Measurements from ENCODE around the gene ANLN. TPM values are rescaled to one million over a fixed set of nuclear protein-coding genes. Genes with fewer than 3 reads are reported as not detected.

Gene ANLN
- total and polyA plus RNA-seq, 2 experiments from 2014 or later: 26.9 to 66.7 TPM

DNA sequence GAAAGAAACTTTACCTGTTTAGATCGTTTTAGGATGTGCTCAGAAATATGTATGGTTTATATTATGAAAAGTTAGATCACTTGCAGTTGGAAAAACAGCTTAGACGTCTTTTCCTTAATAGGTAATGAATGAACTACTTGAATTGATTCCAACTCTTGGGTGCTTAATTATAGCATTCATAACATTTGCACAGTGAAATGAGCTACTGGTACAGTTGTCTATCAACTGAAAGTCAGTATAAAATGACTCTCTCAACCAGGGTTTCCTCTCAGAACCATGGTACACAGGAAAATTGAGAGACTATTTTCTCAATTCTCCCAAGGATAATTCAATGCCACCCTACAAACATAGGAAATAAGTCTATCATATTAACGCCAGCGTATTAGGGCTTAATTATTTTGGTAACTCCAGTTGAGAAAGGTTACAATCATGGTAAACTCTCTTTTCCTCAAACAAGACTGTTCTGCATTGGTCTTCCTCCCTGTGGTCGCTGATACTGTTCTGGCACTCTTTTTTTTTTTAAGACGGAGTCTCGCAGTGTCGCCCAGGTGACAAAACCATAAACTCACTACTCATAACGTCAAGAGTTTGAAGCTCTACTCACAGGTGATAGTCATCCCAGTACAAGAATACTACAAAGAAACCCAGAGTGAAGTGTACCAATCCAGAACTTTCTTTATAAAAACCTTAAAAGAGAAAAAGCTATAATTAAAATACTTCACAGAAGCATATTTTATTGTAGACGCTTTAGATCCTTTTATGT is 2.0 kb downstream of the ANLN start:
- H3K4me3 ChIP-seq: peak overlapping the region; percentile 76
- H4K20me1 ChIP-seq (replicated peaks; ENCODE audit: insufficient read depth): peaks cover 6% of the 10 kb centered on the region; the same call in 1 of the 2 replicates
- Mint-ChIP-seq H3K4me3 (peak overlapping the region; percentile 90), H3K36me3 (ENCODE audit: low read depth) (peaks cover 25% of the 10 kb centered on the region), H3K9me3 (peaks cover 12% of the 10 kb centered on the region; the same call in 2 of the 3 replicates), H3K27me3 (ENCODE audit: insufficient read depth, low read depth, poor library complexity) (peaks cover 4% of the 10 kb centered on the region), H3K27ac (no peak overlapping the region; the same call in 1 of the 2 replicates), H3K4me1 (peaks cover 36% of the 10 kb centered on the region)
- H3K4me1 ChIP-seq (ENCODE audit: insufficient read depth): peaks cover 34% of the 10 kb centered on the region
- no peaks in the 10 kb centered on the region for H3K27me3 ChIP-seq (ENCODE audit: insufficient read depth)
- H3K9me2 ChIP-seq (ENCODE audit: insufficient read depth): no peaks in the 10 kb centered on the region
- TF ChIP-seq ZNF331 (CRISPR knock-in tag; IDR thresholded peaks at IDR 0.05; ENCODE audit: low read depth): no peak
- no peak for TF ChIP-seq CREB1 (CRISPR knock-in tag; IDR thresholded peaks at IDR 0.05; ENCODE audit: low read depth)
- no peak for TF ChIP-seq ZNF114 (CRISPR knock-in tag; IDR thresholded peaks at IDR 0.05)
- TF ChIP-seq, protein P1, sequence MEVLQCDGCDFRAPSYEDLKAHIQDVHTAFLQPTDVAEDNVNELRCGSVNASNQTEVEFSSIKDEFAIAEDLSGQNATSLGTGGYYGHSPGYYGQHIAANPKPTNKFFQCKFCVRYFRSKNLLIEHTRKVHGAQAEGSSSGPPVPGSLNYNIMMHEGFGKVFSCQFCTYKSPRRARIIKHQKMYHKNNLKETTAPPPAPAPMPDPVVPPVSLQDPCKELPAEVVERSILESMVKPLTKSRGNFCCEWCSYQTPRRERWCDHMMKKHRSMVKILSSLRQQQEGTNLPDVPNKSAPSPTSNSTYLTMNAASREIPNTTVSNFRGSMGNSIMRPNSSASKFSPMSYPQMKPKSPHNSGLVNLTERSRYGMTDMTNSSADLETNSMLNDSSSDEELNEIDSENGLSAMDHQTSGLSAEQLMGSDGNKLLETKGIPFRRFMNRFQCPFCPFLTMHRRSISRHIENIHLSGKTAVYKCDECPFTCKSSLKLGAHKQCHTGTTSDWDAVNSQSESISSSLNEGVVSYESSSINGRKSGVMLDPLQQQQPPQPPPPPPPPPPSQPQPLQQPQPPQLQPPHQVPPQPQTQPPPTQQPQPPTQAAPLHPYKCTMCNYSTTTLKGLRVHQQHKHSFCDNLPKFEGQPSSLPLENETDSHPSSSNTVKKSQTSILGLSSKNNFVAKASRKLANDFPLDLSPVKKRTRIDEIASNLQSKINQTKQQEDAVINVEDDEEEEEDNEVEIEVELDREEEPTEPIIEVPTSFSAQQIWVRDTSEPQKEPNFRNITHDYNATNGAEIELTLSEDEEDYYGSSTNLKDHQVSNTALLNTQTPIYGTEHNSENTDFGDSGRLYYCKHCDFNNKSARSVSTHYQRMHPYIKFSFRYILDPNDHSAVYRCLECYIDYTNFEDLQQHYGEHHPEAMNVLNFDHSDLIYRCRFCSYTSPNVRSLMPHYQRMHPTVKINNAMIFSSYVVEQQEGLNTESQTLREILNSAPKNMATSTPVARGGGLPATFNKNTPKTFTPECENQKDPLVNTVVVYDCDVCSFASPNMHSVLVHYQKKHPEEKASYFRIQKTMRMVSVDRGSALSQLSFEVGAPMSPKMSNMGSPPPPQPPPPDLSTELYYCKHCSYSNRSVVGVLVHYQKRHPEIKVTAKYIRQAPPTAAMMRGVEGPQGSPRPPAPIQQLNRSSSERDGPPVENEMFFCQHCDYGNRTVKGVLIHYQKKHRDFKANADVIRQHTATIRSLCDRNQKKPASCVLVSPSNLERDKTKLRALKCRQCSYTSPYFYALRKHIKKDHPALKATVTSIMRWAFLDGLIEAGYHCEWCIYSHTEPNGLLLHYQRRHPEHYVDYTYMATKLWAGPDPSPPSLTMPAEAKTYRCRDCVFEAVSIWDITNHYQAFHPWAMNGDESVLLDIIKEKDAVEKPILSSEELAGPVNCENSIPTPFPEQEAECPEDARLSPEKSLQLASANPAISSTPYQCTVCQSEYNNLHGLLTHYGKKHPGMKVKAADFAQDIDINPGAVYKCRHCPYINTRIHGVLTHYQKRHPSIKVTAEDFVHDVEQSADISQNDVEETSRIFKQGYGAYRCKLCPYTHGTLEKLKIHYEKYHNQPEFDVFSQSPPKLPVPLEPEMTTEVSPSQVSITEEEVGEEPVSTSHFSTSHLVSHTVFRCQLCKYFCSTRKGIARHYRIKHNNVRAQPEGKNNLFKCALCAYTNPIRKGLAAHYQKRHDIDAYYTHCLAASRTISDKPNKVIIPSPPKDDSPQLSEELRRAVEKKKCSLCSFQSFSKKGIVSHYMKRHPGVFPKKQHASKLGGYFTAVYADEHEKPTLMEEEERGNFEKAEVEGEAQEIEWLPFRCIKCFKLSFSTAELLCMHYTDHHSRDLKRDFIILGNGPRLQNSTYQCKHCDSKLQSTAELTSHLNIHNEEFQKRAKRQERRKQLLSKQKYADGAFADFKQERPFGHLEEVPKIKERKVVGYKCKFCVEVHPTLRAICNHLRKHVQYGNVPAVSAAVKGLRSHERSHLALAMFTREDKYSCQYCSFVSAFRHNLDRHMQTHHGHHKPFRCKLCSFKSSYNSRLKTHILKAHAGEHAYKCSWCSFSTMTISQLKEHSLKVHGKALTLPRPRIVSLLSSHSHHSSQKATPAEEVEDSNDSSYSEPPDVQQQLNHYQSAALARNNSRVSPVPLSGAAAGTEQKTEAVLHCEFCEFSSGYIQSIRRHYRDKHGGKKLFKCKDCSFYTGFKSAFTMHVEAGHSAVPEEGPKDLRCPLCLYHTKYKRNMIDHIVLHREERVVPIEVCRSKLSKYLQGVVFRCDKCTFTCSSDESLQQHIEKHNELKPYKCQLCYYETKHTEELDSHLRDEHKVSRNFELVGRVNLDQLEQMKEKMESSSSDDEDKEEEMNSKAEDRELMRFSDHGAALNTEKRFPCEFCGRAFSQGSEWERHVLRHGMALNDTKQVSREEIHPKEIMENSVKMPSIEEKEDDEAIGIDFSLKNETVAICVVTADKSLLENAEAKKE (CRISPR knock-in tag; IDR thresholded peaks at IDR 0.05): no peak
- TF ChIP-seq, protein P2, sequence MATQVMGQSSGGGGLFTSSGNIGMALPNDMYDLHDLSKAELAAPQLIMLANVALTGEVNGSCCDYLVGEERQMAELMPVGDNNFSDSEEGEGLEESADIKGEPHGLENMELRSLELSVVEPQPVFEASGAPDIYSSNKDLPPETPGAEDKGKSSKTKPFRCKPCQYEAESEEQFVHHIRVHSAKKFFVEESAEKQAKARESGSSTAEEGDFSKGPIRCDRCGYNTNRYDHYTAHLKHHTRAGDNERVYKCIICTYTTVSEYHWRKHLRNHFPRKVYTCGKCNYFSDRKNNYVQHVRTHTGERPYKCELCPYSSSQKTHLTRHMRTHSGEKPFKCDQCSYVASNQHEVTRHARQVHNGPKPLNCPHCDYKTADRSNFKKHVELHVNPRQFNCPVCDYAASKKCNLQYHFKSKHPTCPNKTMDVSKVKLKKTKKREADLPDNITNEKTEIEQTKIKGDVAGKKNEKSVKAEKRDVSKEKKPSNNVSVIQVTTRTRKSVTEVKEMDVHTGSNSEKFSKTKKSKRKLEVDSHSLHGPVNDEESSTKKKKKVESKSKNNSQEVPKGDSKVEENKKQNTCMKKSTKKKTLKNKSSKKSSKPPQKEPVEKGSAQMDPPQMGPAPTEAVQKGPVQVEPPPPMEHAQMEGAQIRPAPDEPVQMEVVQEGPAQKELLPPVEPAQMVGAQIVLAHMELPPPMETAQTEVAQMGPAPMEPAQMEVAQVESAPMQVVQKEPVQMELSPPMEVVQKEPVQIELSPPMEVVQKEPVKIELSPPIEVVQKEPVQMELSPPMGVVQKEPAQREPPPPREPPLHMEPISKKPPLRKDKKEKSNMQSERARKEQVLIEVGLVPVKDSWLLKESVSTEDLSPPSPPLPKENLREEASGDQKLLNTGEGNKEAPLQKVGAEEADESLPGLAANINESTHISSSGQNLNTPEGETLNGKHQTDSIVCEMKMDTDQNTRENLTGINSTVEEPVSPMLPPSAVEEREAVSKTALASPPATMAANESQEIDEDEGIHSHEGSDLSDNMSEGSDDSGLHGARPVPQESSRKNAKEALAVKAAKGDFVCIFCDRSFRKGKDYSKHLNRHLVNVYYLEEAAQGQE (IDR thresholded peaks at IDR 0.05; ENCODE audit: unreplicated experiment): no peak
- no peak for TF ChIP-seq STAT1 (IDR thresholded peaks at IDR 0.05; ENCODE audit: unreplicated experiment)
- TF ChIP-seq JUNB (IDR thresholded peaks at IDR 0.05; ENCODE audit: unreplicated experiment): no peak
- no peak for TF ChIP-seq EZH2 (IDR thresholded peaks at IDR 0.05; ENCODE audit: low read depth, unreplicated experiment)
- TF ChIP-seq, protein P3, sequence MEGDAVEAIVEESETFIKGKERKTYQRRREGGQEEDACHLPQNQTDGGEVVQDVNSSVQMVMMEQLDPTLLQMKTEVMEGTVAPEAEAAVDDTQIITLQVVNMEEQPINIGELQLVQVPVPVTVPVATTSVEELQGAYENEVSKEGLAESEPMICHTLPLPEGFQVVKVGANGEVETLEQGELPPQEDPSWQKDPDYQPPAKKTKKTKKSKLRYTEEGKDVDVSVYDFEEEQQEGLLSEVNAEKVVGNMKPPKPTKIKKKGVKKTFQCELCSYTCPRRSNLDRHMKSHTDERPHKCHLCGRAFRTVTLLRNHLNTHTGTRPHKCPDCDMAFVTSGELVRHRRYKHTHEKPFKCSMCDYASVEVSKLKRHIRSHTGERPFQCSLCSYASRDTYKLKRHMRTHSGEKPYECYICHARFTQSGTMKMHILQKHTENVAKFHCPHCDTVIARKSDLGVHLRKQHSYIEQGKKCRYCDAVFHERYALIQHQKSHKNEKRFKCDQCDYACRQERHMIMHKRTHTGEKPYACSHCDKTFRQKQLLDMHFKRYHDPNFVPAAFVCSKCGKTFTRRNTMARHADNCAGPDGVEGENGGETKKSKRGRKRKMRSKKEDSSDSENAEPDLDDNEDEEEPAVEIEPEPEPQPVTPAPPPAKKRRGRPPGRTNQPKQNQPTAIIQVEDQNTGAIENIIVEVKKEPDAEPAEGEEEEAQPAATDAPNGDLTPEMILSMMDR (conservative IDR thresholded peaks at IDR 0.05; ENCODE audit: low read depth in 2 of 2): no peak
- no peak for TF ChIP-seq EZH2phosphoT487 (IDR thresholded peaks at IDR 0.05; ENCODE audit: unreplicated experiment)
- no peak for TF ChIP-seq NANOG (IDR thresholded peaks at IDR 0.05; ENCODE audit: borderline replicate concordance)
- TF ChIP-seq POLR2AphosphoS5 (IDR thresholded peaks at IDR 0.05; ENCODE audit: low read depth): no peak
- TF ChIP-seq, protein P4, sequence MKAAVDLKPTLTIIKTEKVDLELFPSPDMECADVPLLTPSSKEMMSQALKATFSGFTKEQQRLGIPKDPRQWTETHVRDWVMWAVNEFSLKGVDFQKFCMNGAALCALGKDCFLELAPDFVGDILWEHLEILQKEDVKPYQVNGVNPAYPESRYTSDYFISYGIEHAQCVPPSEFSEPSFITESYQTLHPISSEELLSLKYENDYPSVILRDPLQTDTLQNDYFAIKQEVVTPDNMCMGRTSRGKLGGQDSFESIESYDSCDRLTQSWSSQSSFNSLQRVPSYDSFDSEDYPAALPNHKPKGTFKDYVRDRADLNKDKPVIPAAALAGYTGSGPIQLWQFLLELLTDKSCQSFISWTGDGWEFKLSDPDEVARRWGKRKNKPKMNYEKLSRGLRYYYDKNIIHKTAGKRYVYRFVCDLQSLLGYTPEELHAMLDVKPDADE (IDR thresholded peaks at IDR 0.05): no peak
- H3K27ac ChIP-seq (ENCODE audit: low read depth): no peak overlapping the region
- peaks cover 5% of the 10 kb centered on the region; the same call in 1 of the 2 replicates for H3K36me3 ChIP-seq (ENCODE audit: insufficient read depth)
- H3K79me2 ChIP-seq (replicated peaks; ENCODE audit: insufficient read depth): peaks cover 62% of the 10 kb centered on the region
- peaks cover 5% of the 10 kb centered on the region; the same call in 1 of the 2 replicates for H3F3A ChIP-seq (replicated peaks; ENCODE audit: low read depth)
- H2AFZ ChIP-seq: no peak overlapping the region
- no peak for ATAC-seq
- no peak for DNase-seq (ENCODE audit: low spot score)
- H3K4me2 ChIP-seq: peak overlapping the region; percentile 81
